Measurements from ENCODE around the gene TNS2. TPM values are rescaled to one million over a fixed set of nuclear protein-coding genes. Genes with fewer than 3 reads are reported as not detected.

The TNS2 gene
- total and polyA plus RNA-seq, 2 of the 13 experiments (the other 11 are each of a cell fraction or from before 2014, with no cell fraction given), result 8.9 to 20.4 TPM

DNA sequence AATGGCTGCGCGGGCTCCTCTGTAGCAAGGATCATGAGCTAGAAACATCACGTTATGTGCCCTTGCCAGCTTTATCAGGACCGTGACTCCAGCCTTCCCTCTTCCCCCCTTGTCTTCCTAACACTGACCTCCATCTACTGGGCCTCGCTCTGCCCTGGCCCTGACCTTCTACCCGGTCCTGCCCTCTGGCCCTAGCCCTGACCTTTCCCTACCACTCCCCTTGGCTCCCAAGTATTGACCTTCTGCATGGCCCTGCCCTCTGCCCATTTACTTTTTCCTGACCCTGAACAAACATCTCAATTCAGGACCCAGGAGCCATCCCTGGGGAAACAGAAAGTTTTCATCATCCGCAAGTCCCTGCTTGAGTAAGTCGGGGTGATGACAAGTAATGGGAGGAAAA is 55.4 kb downstream of the TNS2 start (continued):
- TF ChIP-seq, protein P1, sequence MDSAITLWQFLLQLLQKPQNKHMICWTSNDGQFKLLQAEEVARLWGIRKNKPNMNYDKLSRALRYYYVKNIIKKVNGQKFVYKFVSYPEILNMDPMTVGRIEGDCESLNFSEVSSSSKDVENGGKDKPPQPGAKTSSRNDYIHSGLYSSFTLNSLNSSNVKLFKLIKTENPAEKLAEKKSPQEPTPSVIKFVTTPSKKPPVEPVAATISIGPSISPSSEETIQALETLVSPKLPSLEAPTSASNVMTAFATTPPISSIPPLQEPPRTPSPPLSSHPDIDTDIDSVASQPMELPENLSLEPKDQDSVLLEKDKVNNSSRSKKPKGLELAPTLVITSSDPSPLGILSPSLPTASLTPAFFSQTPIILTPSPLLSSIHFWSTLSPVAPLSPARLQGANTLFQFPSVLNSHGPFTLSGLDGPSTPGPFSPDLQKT (CRISPR knock-in tag; IDR thresholded peaks at IDR 0.05; ENCODE audit: borderline replicate concordance), result no peak
- TF ChIP-seq ZBTB20 (CRISPR knock-in tag; IDR thresholded peaks at IDR 0.05; ENCODE audit: borderline replicate concordance, low read depth) (no peak), NFKBIZ (CRISPR knock-in tag; IDR thresholded peaks at IDR 0.05) (no peak), ZNF772 (CRISPR knock-in tag; IDR thresholded peaks at IDR 0.05) (no peak), ZNF335 (CRISPR knock-in tag; IDR thresholded peaks at IDR 0.05) (no peak), ZNF260 (CRISPR knock-in tag; IDR thresholded peaks at IDR 0.05; ENCODE audit: borderline replicate concordance, low read depth) (no peak), FOXA3 (CRISPR knock-in tag; IDR thresholded peaks at IDR 0.05) (0 out of 2 replicates have a peak, but pooled peaks have one; percentile 9), ZNF546 (CRISPR knock-in tag; conservative IDR thresholded peaks at IDR 0.05) (no peak), HCFC1 (IDR thresholded peaks at IDR 0.05; ENCODE audit: low read depth, low read length) (no peak), ZNF720 (CRISPR knock-in tag; IDR thresholded peaks at IDR 0.05) (no peak), KLF9 (CRISPR knock-in tag; IDR thresholded peaks at IDR 0.05; ENCODE audit: low read depth) (no peak), DNMT3B (CRISPR knock-in tag; conservative IDR thresholded peaks at IDR 0.05) (no peak), SALL1 (CRISPR knock-in tag; IDR thresholded peaks at IDR 0.05) (peak; percentile 69; the same call in 1 of the 2 replicates), ZNF709 (CRISPR knock-in tag; IDR thresholded peaks at IDR 0.05) (no peak), BORCS8-MEF2B (CRISPR knock-in tag; IDR thresholded peaks at IDR 0.05) (no peak), MIER2 (CRISPR knock-in tag; IDR thresholded peaks at IDR 0.05) (no peak)
- TF ChIP-seq, protein P2, sequence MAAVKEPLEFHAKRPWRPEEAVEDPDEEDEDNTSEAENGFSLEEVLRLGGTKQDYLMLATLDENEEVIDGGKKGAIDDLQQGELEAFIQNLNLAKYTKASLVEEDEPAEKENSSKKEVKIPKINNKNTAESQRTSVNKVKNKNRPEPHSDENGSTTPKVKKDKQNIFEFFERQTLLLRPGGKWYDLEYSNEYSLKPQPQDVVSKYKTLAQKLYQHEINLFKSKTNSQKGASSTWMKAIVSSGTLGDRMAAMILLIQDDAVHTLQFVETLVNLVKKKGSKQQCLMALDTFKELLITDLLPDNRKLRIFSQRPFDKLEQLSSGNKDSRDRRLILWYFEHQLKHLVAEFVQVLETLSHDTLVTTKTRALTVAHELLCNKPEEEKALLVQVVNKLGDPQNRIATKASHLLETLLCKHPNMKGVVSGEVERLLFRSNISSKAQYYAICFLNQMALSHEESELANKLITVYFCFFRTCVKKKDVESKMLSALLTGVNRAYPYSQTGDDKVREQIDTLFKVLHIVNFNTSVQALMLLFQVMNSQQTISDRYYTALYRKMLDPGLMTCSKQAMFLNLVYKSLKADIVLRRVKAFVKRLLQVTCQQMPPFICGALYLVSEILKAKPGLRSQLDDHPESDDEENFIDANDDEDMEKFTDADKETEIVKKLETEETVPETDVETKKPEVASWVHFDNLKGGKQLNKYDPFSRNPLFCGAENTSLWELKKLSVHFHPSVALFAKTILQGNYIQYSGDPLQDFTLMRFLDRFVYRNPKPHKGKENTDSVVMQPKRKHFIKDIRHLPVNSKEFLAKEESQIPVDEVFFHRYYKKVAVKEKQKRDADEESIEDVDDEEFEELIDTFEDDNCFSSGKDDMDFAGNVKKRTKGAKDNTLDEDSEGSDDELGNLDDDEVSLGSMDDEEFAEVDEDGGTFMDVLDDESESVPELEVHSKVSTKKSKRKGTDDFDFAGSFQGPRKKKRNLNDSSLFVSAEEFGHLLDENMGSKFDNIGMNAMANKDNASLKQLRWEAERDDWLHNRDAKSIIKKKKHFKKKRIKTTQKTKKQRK (IDR thresholded peaks at IDR 0.05; ENCODE audit: low read length), result no peak
- TF ChIP-seq, protein P3, sequence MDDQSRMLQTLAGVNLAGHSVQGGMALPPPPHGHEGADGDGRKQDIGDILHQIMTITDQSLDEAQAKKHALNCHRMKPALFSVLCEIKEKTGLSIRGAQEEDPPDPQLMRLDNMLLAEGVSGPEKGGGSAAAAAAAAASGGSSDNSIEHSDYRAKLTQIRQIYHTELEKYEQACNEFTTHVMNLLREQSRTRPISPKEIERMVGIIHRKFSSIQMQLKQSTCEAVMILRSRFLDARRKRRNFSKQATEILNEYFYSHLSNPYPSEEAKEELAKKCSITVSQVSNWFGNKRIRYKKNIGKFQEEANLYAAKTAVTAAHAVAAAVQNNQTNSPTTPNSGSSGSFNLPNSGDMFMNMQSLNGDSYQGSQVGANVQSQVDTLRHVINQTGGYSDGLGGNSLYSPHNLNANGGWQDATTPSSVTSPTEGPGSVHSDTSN (CRISPR knock-in tag; IDR thresholded peaks at IDR 0.05; ENCODE audit: borderline replicate concordance), result no peak
- TF ChIP-seq, protein P4, sequence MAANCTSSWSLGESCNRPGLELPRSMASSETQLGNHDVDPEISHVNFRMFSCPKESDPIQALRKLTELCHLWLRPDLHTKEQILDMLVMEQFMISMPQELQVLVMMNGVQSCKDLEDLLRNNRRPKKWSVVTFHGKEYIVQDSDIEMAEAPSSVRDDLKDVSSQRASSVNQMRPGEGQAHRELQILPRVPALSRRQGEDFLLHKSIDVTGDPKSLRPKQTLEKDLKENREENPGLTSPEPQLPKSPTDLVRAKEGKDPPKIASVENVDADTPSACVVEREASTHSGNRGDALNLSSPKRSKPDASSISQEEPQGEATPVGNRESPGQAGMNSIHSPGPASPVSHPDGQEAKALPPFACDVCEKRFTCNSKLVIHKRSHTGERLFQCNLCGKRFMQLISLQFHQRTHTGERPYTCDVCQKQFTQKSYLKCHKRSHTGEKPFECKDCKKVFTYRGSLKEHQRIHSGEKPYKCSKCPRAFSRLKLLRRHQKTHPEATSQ (CRISPR knock-in tag; IDR thresholded peaks at IDR 0.05; ENCODE audit: borderline replicate concordance), result no peak
- TF ChIP-seq, protein P5, sequence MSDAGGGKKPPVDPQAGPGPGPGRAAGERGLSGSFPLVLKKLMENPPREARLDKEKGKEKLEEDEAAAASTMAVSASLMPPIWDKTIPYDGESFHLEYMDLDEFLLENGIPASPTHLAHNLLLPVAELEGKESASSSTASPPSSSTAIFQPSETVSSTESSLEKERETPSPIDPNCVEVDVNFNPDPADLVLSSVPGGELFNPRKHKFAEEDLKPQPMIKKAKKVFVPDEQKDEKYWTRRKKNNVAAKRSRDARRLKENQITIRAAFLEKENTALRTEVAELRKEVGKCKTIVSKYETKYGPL (CRISPR knock-in tag; IDR thresholded peaks at IDR 0.05), result no peak
- TF ChIP-seq, protein P6, sequence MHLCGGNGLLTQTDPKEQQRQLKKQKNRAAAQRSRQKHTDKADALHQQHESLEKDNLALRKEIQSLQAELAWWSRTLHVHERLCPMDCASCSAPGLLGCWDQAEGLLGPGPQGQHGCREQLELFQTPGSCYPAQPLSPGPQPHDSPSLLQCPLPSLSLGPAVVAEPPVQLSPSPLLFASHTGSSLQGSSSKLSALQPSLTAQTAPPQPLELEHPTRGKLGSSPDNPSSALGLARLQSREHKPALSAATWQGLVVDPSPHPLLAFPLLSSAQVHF (CRISPR knock-in tag; IDR thresholded peaks at IDR 0.05), result no peak
- TF ChIP-seq, protein P7, sequence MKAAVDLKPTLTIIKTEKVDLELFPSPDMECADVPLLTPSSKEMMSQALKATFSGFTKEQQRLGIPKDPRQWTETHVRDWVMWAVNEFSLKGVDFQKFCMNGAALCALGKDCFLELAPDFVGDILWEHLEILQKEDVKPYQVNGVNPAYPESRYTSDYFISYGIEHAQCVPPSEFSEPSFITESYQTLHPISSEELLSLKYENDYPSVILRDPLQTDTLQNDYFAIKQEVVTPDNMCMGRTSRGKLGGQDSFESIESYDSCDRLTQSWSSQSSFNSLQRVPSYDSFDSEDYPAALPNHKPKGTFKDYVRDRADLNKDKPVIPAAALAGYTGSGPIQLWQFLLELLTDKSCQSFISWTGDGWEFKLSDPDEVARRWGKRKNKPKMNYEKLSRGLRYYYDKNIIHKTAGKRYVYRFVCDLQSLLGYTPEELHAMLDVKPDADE (CRISPR knock-in tag; IDR thresholded peaks at IDR 0.05), result no peak

Data from HepG2 (cell line).